PFSK-1 (cell line): ENCODE data around the gene FAM161B.

Experiments used
- REST ChIP-seq, 2 experiments: IDR thresholded peaks; 2 replicates each; pipeline versions ENCODE4 v1.6.1 to v1.8.0; 2011 to 2012; ENCODE audit warnings: low read depth in 2 of 2, low read length in 2 of 2, control low read depth in 1 of 2, inconsistent platforms in 1 of 2, mild to moderate bottlenecking in 1 of 2, moderate library complexity in 1 of 2; ENCODE audit not compliant: insufficient read depth in 1 of 2
- SIN3A ChIP-seq: IDR thresholded peaks from 2 replicates; pipeline ENCODE4 v1.6.1; 2012; ENCODE audit warnings: mild to moderate bottlenecking, low read length, moderate library complexity, borderline replicate concordance; ENCODE audit not compliant: insufficient read depth

- TF ChIP-seq SIN3A (no peak), REST (IDR thresholded peaks at IDR 0.05; ENCODE audit: insufficient read depth in 1 of 2, low read depth in 2 of 2, low read length in 2 of 2) (no peak)
These were observed 3.8 kb upstream of the FAM161B start for GRCh38 chr14:73953731-73954130.
